ENCODE results near the gene TULP3. TPM values are rescaled to one million over a fixed set of nuclear protein-coding genes. Genes with fewer than 3 reads are reported as not detected.

Gene TULP3
- total and polyA plus RNA-seq, 4 donors: 10.5 to 35.0 (median 24.5) TPM

GRCh38 chr12:2886768-2887450, 3.8 kb upstream of the TULP3 start:
- Histone ChIP-seq H3K9me3 (ENCODE audit: control insufficient read depth, low read length) (no peaks in the 10 kb centered on the region), H3K27me3 (ENCODE audit: control insufficient read depth in 1 of 2, insufficient read depth in 2 of 2, low read length in 1 of 2) (no peaks in the 10 kb centered on the region), H3K4me3 (ENCODE audit: low read length in 2 of 2) (no peak overlapping the region), H3K36me3 (ENCODE audit: control insufficient read depth in 1 of 2, insufficient read depth in 2 of 2, low read length in 1 of 2) (no peaks in the 10 kb centered on the region), H3K27ac (ENCODE audit: low read depth in 1 of 2, low read length in 2 of 2) (no peak overlapping the region), H3K4me1 (ENCODE audit: control insufficient read depth in 1 of 2, insufficient read depth in 2 of 2, low read length in 2 of 2) (no peaks in the 10 kb centered on the region)
- WGBS, 2 donors: 89% methylated on average over 10 of the region's 10 CpGs
- DNase-seq: peak in 1 of 2 donors; percentile 16
- intact Hi-C loops (cut with DNase I): loop anchor here in 1 of 2 donors (10.0 kb wide), 2 partner anchors 58 to 148 kb away; no protein-coding TSS in a partner anchor
- no peak for ATAC-seq (ENCODE audit: low FRiP score)

GRCh38 chr12:2890001-2890387, 697 bp upstream of the TULP3 start:
- ATAC-seq (ENCODE audit: low FRiP score) (no peak), DNase-seq (peak in 1 of 2 donors; percentile 50)
- intact Hi-C loops (cut with DNase I): loop anchor here in 1 of 2 donors (5.0 kb wide), 1 partner anchor 78 kb away; the partner anchor contains the start of gene ITFG2
- peak overlapping the region in 1 of 2 donors; percentile 34 for H3K27ac ChIP-seq (ENCODE audit: low read depth in 1 of 2, low read length in 2 of 2)
- H3K4me3 ChIP-seq (ENCODE audit: low read length in 2 of 2): peak overlapping the region; percentile 12 to 31
- no peaks in the 10 kb centered on the region for H3K4me1 ChIP-seq (ENCODE audit: control insufficient read depth in 1 of 2, insufficient read depth in 2 of 2, low read length in 2 of 2)
- H3K27me3 ChIP-seq (ENCODE audit: control insufficient read depth in 1 of 2, insufficient read depth in 2 of 2, low read length in 1 of 2): no peaks in the 10 kb centered on the region
- no peaks in the 10 kb centered on the region for H3K9me3 ChIP-seq (ENCODE audit: control insufficient read depth, low read length)
- no peaks in the 10 kb centered on the region for H3K36me3 ChIP-seq (ENCODE audit: control insufficient read depth in 1 of 2, insufficient read depth in 2 of 2, low read length in 1 of 2)
- 55 to 60% methylated on average over 10 of the region's 10 CpGs for WGBS, 2 donors

- Histone ChIP-seq H3K36me3 (ENCODE audit: control insufficient read depth in 1 of 2, insufficient read depth in 2 of 2, low read length in 1 of 2) (no peaks in the 10 kb centered on the region), H3K4me3 (ENCODE audit: low read length in 2 of 2) (peak overlapping the region; percentile 63 to 65), H3K27ac (ENCODE audit: low read depth in 1 of 2, low read length in 2 of 2) (peak overlapping the region; percentile 73 to 87), H3K9me3 (ENCODE audit: control insufficient read depth, low read length) (no peaks in the 10 kb centered on the region), H3K27me3 (ENCODE audit: control insufficient read depth in 1 of 2, insufficient read depth in 2 of 2, low read length in 1 of 2) (no peaks in the 10 kb centered on the region), H3K4me1 (ENCODE audit: control insufficient read depth in 1 of 2, insufficient read depth in 2 of 2, low read length in 2 of 2) (no peaks in the 10 kb centered on the region)
- ATAC-seq (ENCODE audit: low FRiP score): peak; percentile 64
- intact Hi-C loops (cut with DNase I): loop anchor here in 1 of 2 donors (5.0 kb wide), 1 partner anchor 79 kb away; the partner anchor contains the start of gene ITFG2
- WGBS, 2 donors: 19% methylated on average over 42 of the region's 42 CpGs
- DNase-seq: peak; percentile 77 to 88
Observed at GRCh38 chr12:2891240-2892053, 756 bp downstream of the TULP3 start.

- Histone ChIP-seq H3K27me3 (ENCODE audit: control insufficient read depth in 1 of 2, insufficient read depth in 2 of 2, low read length in 1 of 2) (no peaks in the 10 kb centered on the region), H3K36me3 (ENCODE audit: control insufficient read depth in 1 of 2, insufficient read depth in 2 of 2, low read length in 1 of 2) (no peaks in the 10 kb centered on the region), H3K9me3 (ENCODE audit: control insufficient read depth, low read length) (no peaks in the 10 kb centered on the region), H3K4me1 (ENCODE audit: control insufficient read depth in 1 of 2, insufficient read depth in 2 of 2, low read length in 2 of 2) (no peaks in the 10 kb centered on the region), H3K27ac (ENCODE audit: low read depth in 1 of 2, low read length in 2 of 2) (no peak overlapping the region), H3K4me3 (ENCODE audit: low read length in 2 of 2) (peak overlapping the region in 1 of 2 donors; percentile 65)
- no peak for DNase-seq
- ATAC-seq (ENCODE audit: low FRiP score): no peak
- intact Hi-C loops (cut with DNase I): loop anchor here in 1 of 2 donors (5.0 kb wide), 1 partner anchor 80 kb away; the partner anchor contains the start of gene ITFG2
- 76 to 78% methylated on average over 12 of the region's 12 CpGs for WGBS, 2 donors
Observed at GRCh38 chr12:2892246-2892645, 1.6 kb downstream of the TULP3 start.

GRCh38 chr12:2893007-2893406, 2.3 kb downstream of the TULP3 start:
- WGBS, 2 donors: 59 to 61% methylated on average over 8 of the region's 8 CpGs
- Histone ChIP-seq H3K27ac (ENCODE audit: low read depth in 1 of 2, low read length in 2 of 2) (no peak overlapping the region), H3K4me3 (ENCODE audit: low read length in 2 of 2) (no peak overlapping the region), H3K27me3 (ENCODE audit: control insufficient read depth in 1 of 2, insufficient read depth in 2 of 2, low read length in 1 of 2) (no peaks in the 10 kb centered on the region), H3K36me3 (ENCODE audit: control insufficient read depth in 1 of 2, insufficient read depth in 2 of 2, low read length in 1 of 2) (no peaks in the 10 kb centered on the region), H3K9me3 (ENCODE audit: control insufficient read depth, low read length) (no peaks in the 10 kb centered on the region), H3K4me1 (ENCODE audit: control insufficient read depth in 1 of 2, insufficient read depth in 2 of 2, low read length in 2 of 2) (no peaks in the 10 kb centered on the region)
- intact Hi-C loops (cut with DNase I): loop anchor here in 1 of 2 donors (5.0 kb wide), 1 partner anchor 81 kb away; the partner anchor contains the start of gene ITFG2
- no peak for ATAC-seq (ENCODE audit: low FRiP score)
- DNase-seq: peak in 1 of 2 donors; percentile 53

GRCh38 chr12:2895051-2895451, 4.4 kb downstream of the TULP3 start:
- no peak for ATAC-seq (ENCODE audit: low FRiP score)
- H3K27me3 ChIP-seq (ENCODE audit: control insufficient read depth in 1 of 2, insufficient read depth in 2 of 2, low read length in 1 of 2): no peaks in the 10 kb centered on the region
- H3K36me3 ChIP-seq (ENCODE audit: control insufficient read depth in 1 of 2, insufficient read depth in 2 of 2, low read length in 1 of 2): no peaks in the 10 kb centered on the region
- intact Hi-C loops (cut with DNase I): no loop called here
- 17 to 39% methylated on average over 2 of the region's 2 CpGs for WGBS, 2 donors
- H3K9me3 ChIP-seq (ENCODE audit: control insufficient read depth, low read length): no peaks in the 10 kb centered on the region
- H3K4me1 ChIP-seq (ENCODE audit: control insufficient read depth in 1 of 2, insufficient read depth in 2 of 2, low read length in 2 of 2): no peaks in the 10 kb centered on the region
- no peak overlapping the region for H3K4me3 ChIP-seq (ENCODE audit: low read length in 2 of 2)
- H3K27ac ChIP-seq (ENCODE audit: low read depth in 1 of 2, low read length in 2 of 2): no peak overlapping the region
- DNase-seq: no peak

- Histone ChIP-seq H3K9me3 (ENCODE audit: control insufficient read depth, low read length) (no peaks in the 10 kb centered on the region), H3K36me3 (ENCODE audit: control insufficient read depth in 1 of 2, insufficient read depth in 2 of 2, low read length in 1 of 2) (no peaks in the 10 kb centered on the region), H3K27ac (ENCODE audit: low read depth in 1 of 2, low read length in 2 of 2) (no peak overlapping the region), H3K4me1 (ENCODE audit: control insufficient read depth in 1 of 2, insufficient read depth in 2 of 2, low read length in 2 of 2) (no peaks in the 10 kb centered on the region), H3K4me3 (ENCODE audit: low read length in 2 of 2) (no peak overlapping the region), H3K27me3 (ENCODE audit: control insufficient read depth in 1 of 2, insufficient read depth in 2 of 2, low read length in 1 of 2) (no peaks in the 10 kb centered on the region)
- whole genome bisulfite sequencing, 2 donors: 79 to 81% methylated on average over 2 of the region's 2 CpGs
- DNase-seq (no peak), ATAC-seq (ENCODE audit: low FRiP score) (no peak)
- intact Hi-C loops (cut with DNase I): no loop called here
Observed at GRCh38 chr12:2895511-2895910, 4.8 kb downstream of the TULP3 start.

- ATAC-seq (ENCODE audit: low FRiP score) (no peak), DNase-seq (no peak)
- no peaks in the 10 kb centered on the region for H3K4me1 ChIP-seq (ENCODE audit: control insufficient read depth in 1 of 2, insufficient read depth in 2 of 2, low read length in 2 of 2)
- no peaks in the 10 kb centered on the region for H3K36me3 ChIP-seq (ENCODE audit: control insufficient read depth in 1 of 2, insufficient read depth in 2 of 2, low read length in 1 of 2)
- intact Hi-C loops (cut with DNase I): no loop called here
- WGBS, 2 donors: 94 to 97% methylated on average over 5 of the region's 5 CpGs
- H3K9me3 ChIP-seq (ENCODE audit: control insufficient read depth, low read length): no peaks in the 10 kb centered on the region
- H3K27ac ChIP-seq (ENCODE audit: low read depth in 1 of 2, low read length in 2 of 2): no peak overlapping the region
- H3K27me3 ChIP-seq (ENCODE audit: control insufficient read depth in 1 of 2, insufficient read depth in 2 of 2, low read length in 1 of 2): no peaks in the 10 kb centered on the region
- H3K4me3 ChIP-seq (ENCODE audit: low read length in 2 of 2): no peak overlapping the region
Observed at GRCh38 chr12:2897418-2897817, 6.7 kb downstream of the TULP3 start.
